Caco-2 (cell line): ENCODE data around the gene RALGDS. TPM values are rescaled to one million over a fixed set of nuclear protein-coding genes. Genes with fewer than 3 reads are reported as not detected.

Source experiments
- BruUV-seq: library from RNA; stranded (reverse); fragments of 400-500 nt; replicated peaks from 2 replicates; lab custom pipeline; 2021; lab: Mats Ljungman, UMichigan
- CTCF ChIA-PET: fragments of 300-600 bp; sonication (Branson Sonifier 250); formaldehyde crosslinking; loops from one replicate; lab custom pipeline; 2022; ENCODE audit warnings: antibody characterized with exemption; lab: Charles Lee
- POLR2A ChIA-PET: fragments of 300-600 bp; sonication (Branson Sonifier 250); formaldehyde crosslinking; loops from one replicate; lab custom pipeline; 2022; ENCODE audit warnings: antibody characterized with exemption; lab: Charles Lee
- DNase-seq, 2 experiments: peaks; one replicate each; pipeline versions ENCODE4 v3.0.0 to v3.0.0-alpha.2; 2020 to 2022
- H3K27me3 ChIP-seq: replicated peaks from 2 replicates; pipeline ENCODE4 v1.6.0; 2011; ENCODE audit warnings: low read length; ENCODE audit not compliant: control insufficient read depth, insufficient read depth
- H3K36me3 ChIP-seq: 2 replicates; pipeline ENCODE4 v1.5.1; 2011; ENCODE audit warnings: low read length; ENCODE audit not compliant: control insufficient read depth, insufficient read depth
- H3K4me1 ChIP-seq: fragments of 250-450 bp; sonication (Bioruptor Pico); 2 replicates; pipeline ENCODE4 v1.5.1; 2020; ENCODE audit warnings: mild to moderate bottlenecking
- H3K4me3 ChIP-seq: 2 replicates; pipeline ENCODE4 v1.5.1; 2011; ENCODE audit warnings: low read depth, mild to moderate bottlenecking, control low read depth, low read length
- H3K9me3 ChIP-seq: fragments of 250-450 bp; sonication (Bioruptor Pico); 2 replicates; pipeline ENCODE4 v1.5.1; 2020; ENCODE audit warnings: mild to moderate bottlenecking, moderate library complexity
- H3K27ac Mint-ChIP-seq: one replicate; pipeline ENCODE4 v1.8.0; 2022; ENCODE audit warnings: mixed read lengths; ENCODE audit not compliant: unreplicated experiment
- H3K27me3 Mint-ChIP-seq: one replicate; pipeline ENCODE4 v1.8.0; 2022; ENCODE audit warnings: mixed read lengths; ENCODE audit not compliant: insufficient read depth, unreplicated experiment
- H3K36me3 Mint-ChIP-seq: one replicate; pipeline ENCODE4 v1.8.0; 2022; ENCODE audit warnings: mild to moderate bottlenecking, mixed read lengths; ENCODE audit not compliant: insufficient read depth, unreplicated experiment
- H3K4me1 Mint-ChIP-seq: one replicate; pipeline ENCODE4 v1.8.0; 2022; ENCODE audit warnings: low read depth, mixed read lengths; ENCODE audit not compliant: unreplicated experiment
- H3K4me3 Mint-ChIP-seq: one replicate; pipeline ENCODE4 v1.8.0; 2022; ENCODE audit warnings: mild to moderate bottlenecking, moderate library complexity, mixed read lengths; ENCODE audit not compliant: unreplicated experiment
- H3K9me3 Mint-ChIP-seq: one replicate; pipeline ENCODE4 v1.8.0; 2022; ENCODE audit warnings: mixed read lengths; ENCODE audit not compliant: unreplicated experiment
- intact Hi-C: fragments of 100-400 bp; cut with micrococcal nuclease; formaldehyde crosslinking; loops from one replicate; pipeline ENCODE4 v1.10.0; 2022; ENCODE audit not compliant: unreplicated experiment
- total RNA-seq: library from RNA; stranded (reverse); gene quantifications from 2 replicates; pipeline ENCODE4 v1.2.3, GENCODE V29; 2022
- TF ChIP-seq, protein P1 (sequence below), 2 experiments: fragments of 200-600 bp in 1 of 2; IDR thresholded peaks; 1 replicate in 1 of 2; 2 replicates in 1 of 2; pipeline versions ENCODE4 v1.5.1 to v1.8.0; 2011 to 2022; ENCODE audit warnings: antibody characterized with exemption in 1 of 2, control low read depth in 1 of 2, inconsistent platforms in 1 of 2, low read depth in 1 of 2, low read length in 1 of 2, mild to moderate bottlenecking in 1 of 2, moderate library complexity in 1 of 2; ENCODE audit not compliant: insufficient read depth in 1 of 2, severe bottlenecking in 1 of 2, unreplicated experiment in 1 of 2

The RALGDS gene
- total RNA-seq, 1 experiment from 2014 or later: 18.7 TPM

DNA sequence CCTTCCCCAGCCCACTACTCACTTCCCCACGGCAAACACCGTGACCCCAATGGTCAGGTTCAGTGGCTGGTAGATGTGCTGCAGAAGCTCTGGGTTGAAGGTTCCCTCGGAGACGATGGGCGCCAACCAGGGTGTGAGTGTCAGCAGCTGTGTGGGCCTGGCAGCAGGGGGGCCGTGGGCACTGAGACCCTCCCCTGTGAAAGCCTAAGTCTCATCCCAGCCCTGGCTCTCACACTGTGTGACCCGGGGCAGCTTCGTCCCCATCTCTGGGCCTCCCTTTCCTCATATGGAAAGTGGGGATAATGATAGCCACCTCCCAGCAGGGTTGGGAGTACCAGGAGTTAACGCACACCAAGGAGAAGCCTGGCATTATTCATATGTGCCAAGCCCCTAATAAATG, 34.1 kb upstream of the RALGDS start:
- Histone ChIP-seq H3K27me3 (no peaks in the 10 kb centered on the region), H3K36me3 (no peaks in the 10 kb centered on the region), H3K9me3 (no peaks in the 10 kb centered on the region), H3K4me1 (no peaks in the 10 kb centered on the region), H3K4me3 (no peak overlapping the region)
- H3K27ac Mint-ChIP-seq: no peak overlapping the region
- TF ChIP-seq, protein P1, sequence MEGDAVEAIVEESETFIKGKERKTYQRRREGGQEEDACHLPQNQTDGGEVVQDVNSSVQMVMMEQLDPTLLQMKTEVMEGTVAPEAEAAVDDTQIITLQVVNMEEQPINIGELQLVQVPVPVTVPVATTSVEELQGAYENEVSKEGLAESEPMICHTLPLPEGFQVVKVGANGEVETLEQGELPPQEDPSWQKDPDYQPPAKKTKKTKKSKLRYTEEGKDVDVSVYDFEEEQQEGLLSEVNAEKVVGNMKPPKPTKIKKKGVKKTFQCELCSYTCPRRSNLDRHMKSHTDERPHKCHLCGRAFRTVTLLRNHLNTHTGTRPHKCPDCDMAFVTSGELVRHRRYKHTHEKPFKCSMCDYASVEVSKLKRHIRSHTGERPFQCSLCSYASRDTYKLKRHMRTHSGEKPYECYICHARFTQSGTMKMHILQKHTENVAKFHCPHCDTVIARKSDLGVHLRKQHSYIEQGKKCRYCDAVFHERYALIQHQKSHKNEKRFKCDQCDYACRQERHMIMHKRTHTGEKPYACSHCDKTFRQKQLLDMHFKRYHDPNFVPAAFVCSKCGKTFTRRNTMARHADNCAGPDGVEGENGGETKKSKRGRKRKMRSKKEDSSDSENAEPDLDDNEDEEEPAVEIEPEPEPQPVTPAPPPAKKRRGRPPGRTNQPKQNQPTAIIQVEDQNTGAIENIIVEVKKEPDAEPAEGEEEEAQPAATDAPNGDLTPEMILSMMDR (IDR thresholded peaks at IDR 0.05; ENCODE audit: insufficient read depth in 1 of 2, low read depth in 1 of 2, low read length in 1 of 2, severe bottlenecking in 1 of 2, unreplicated experiment in 1 of 2): no peak
- peaks cover 7% of the 10 kb centered on the region for H3K36me3 Mint-ChIP-seq
- H3K4me1 Mint-ChIP-seq: peaks cover 5% of the 10 kb centered on the region
- H3K9me3 Mint-ChIP-seq: no peaks in the 10 kb centered on the region
- H3K4me3 Mint-ChIP-seq: no peak overlapping the region
- peaks cover 4% of the 10 kb centered on the region for H3K27me3 Mint-ChIP-seq
- ChIA-PET CTCF (no interaction called here), POLR2A (no interaction called here)
- BruUV-seq: no TSS peak
- intact Hi-C loops: no loop called here
- no peak for DNase-seq

DNA sequence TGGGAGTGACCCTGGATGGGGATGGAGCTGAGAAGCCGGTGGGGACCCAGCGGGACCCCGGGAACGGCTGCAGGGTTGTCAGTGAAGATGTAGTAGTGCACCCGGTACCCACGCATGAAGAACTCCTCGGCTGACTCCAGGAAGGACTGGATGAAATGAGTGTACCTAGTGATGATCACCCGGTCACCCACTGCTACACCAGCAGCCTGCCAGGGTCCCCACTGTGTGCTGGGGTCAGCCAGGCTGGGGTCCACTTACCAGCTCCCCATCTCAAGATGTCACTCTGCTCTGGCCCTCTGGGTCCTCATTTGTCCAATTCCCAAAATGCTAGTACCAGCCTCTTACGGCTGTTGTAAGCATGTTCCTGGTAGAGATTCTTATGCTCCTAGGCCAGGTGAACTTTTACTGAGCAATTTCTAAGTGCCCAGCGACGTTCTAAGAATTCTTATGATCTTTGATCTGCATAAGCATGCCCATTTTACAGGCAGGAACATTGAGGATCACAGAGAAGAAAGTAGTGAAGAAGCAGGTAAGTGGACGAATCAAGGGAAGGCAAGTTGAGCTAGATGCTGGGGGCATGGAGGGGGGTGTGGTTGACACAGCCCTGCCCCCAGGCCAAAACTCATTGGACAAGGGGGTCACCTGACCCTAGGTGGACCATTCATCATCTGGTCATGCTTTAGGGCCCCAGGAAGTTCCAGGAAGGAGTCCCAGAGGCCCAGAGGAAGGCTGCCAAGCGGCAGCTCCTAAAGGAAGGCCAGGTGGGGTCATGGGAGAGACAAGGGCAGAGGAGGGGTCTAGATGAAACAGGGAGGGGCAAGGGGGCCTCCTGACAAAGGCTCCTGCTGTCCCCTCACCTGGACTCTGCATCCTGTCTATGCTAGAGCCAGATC, 33.3 kb upstream of the RALGDS start:
- Histone ChIP-seq H3K4me1 (no peaks in the 10 kb centered on the region), H3K36me3 (no peaks in the 10 kb centered on the region), H3K9me3 (no peaks in the 10 kb centered on the region), H3K4me3 (no peak overlapping the region), H3K27me3 (no peaks in the 10 kb centered on the region)
- Mint-ChIP-seq H3K4me3 (no peak overlapping the region), H3K27ac (no peak overlapping the region), H3K36me3 (peaks cover 12% of the 10 kb centered on the region), H3K9me3 (no peaks in the 10 kb centered on the region), H3K27me3 (no peaks in the 10 kb centered on the region), H3K4me1 (peaks cover under 1% of the 10 kb centered on the region)
- POLR2A ChIA-PET: no interaction called here
- TF ChIP-seq, protein P1 (IDR thresholded peaks at IDR 0.05; ENCODE audit: insufficient read depth in 1 of 2, low read depth in 1 of 2, low read length in 1 of 2, severe bottlenecking in 1 of 2, unreplicated experiment in 1 of 2): no peak
- CTCF ChIA-PET: no interaction called here
- DNase-seq: no peak
- BruUV-seq: no TSS peak
- intact Hi-C loops: no loop called here

DNA sequence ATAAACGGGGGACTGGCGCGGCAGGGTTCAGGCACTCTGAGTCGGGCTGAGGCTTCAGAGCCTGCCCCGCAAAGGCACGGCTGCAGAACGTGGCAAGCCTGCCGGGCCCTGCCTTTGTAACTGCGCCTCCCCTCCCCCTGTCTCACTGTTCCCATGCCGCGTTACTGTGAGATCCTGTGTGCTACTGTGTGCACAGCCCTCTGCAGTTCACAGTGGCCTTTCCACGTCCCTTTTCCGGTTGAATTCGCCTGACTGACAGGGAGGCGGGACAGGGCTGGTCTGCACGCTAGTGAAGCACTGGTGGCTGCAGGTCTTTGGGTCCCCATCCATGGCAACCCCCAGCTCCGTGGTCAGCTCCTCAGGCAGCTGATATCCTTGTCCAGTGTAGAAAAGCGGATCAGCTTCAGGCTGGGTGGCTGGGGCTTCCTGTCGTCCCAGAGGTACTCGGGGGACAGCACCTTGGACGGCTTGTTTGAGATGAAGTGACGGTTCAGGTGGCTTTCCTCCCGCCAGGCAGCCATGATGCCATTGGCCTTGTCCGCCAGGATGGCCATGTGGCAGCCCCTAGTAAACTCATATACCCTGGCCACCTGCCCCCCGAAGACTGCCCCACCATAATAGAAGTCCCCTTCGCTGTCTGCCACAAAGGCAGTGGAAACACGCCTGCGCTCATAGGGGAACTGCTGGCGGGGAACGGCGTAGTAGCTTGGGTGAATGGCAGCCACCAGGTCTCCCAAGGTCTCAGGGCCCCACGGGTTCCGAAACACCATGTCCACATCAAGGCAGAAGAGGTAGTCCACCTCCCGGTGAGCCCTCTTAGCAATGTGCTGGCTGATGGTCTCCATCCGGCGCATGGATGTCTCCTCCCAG, 32.4 kb upstream of the RALGDS start:
- no peak overlapping the region for H3K27ac Mint-ChIP-seq
- POLR2A ChIA-PET: no interaction called here
- no peak overlapping the region for H3K4me3 Mint-ChIP-seq

More for the DNA sequence above, 32.4 kb upstream of the RALGDS start:
- intact Hi-C loops: no loop called here
- Histone ChIP-seq H3K36me3 (no peaks in the 10 kb centered on the region), H3K4me1 (no peaks in the 10 kb centered on the region), H3K9me3 (no peaks in the 10 kb centered on the region), H3K4me3 (no peak overlapping the region), H3K27me3 (no peaks in the 10 kb centered on the region)
- no TSS peak for BruUV-seq
- Mint-ChIP-seq H3K36me3 (peaks cover 12% of the 10 kb centered on the region), H3K4me1 (no peaks in the 10 kb centered on the region), H3K27me3 (no peaks in the 10 kb centered on the region), H3K9me3 (no peaks in the 10 kb centered on the region)
- TF ChIP-seq, protein P1 (IDR thresholded peaks at IDR 0.05; ENCODE audit: insufficient read depth in 1 of 2, low read depth in 1 of 2, low read length in 1 of 2, severe bottlenecking in 1 of 2, unreplicated experiment in 1 of 2): no peak
- DNase-seq: no peak
- CTCF ChIA-PET: no interaction called here
